ENCODE data around the gene SHMT2.

SHMT2 gene

GRCh38 chr12:57219205-57219992 lies 10.1 kb upstream of the SHMT2 start:
- Histone ChIP-seq H3K27me3 (ENCODE audit: control insufficient read depth, insufficient read depth, low read length, poor library complexity, severe bottlenecking) (peaks cover 100% of the 10 kb centered on the region), H3K36me3 (ENCODE audit: control insufficient read depth, insufficient read depth, low read length) (no peaks in the 10 kb centered on the region), H3K9me3 (ENCODE audit: control insufficient read depth, low read length) (no peaks in the 10 kb centered on the region), H3K4me3 (ENCODE audit: insufficient read depth, low read depth, low read length) (no peak overlapping the region), H3K4me1 (ENCODE audit: control insufficient read depth, insufficient read depth, low read length) (peaks cover 45% of the 10 kb centered on the region), H3K27ac (ENCODE audit: insufficient read depth, low read depth, low read length, poor library complexity, severe bottlenecking) (no peak overlapping the region)
- 14 to 15% methylated on average over 14 of the region's 14 CpGs for WGBS, 2 experiments

- WGBS, 2 experiments: 2 to 3% methylated on average over 23 to 38 of the region's 38 CpGs
- Histone ChIP-seq H3K4me1 (ENCODE audit: control insufficient read depth, insufficient read depth, low read length) (peaks cover 45% of the 10 kb centered on the region), H3K9me3 (ENCODE audit: control insufficient read depth, low read length) (no peaks in the 10 kb centered on the region), H3K4me3 (ENCODE audit: insufficient read depth, low read depth, low read length) (no peak overlapping the region), H3K36me3 (ENCODE audit: control insufficient read depth, insufficient read depth, low read length) (no peaks in the 10 kb centered on the region), H3K27me3 (ENCODE audit: control insufficient read depth, insufficient read depth, low read length, poor library complexity, severe bottlenecking) (peaks cover 100% of the 10 kb centered on the region), H3K27ac (ENCODE audit: insufficient read depth, low read depth, low read length, poor library complexity, severe bottlenecking) (no peak overlapping the region)
Observed at GRCh38 chr12:57219993-57220754, 9.3 kb upstream of the SHMT2 start.

GRCh38 chr12:57220770-57221168 lies 8.7 kb upstream of the SHMT2 start:
- 39 to 44% methylated on average over 1 of the region's 1 CpG for WGBS, 2 experiments
- H3K27me3 ChIP-seq (ENCODE audit: control insufficient read depth, insufficient read depth, low read length, poor library complexity, severe bottlenecking): peaks cover 100% of the 10 kb centered on the region
- H3K4me1 ChIP-seq (ENCODE audit: control insufficient read depth, insufficient read depth, low read length): peaks cover 46% of the 10 kb centered on the region
- H3K36me3 ChIP-seq (ENCODE audit: control insufficient read depth, insufficient read depth, low read length): no peaks in the 10 kb centered on the region
- H3K9me3 ChIP-seq (ENCODE audit: control insufficient read depth, low read length): no peaks in the 10 kb centered on the region
- H3K27ac ChIP-seq (ENCODE audit: insufficient read depth, low read depth, low read length, poor library complexity, severe bottlenecking): no peak overlapping the region
- no peak overlapping the region for H3K4me3 ChIP-seq (ENCODE audit: insufficient read depth, low read depth, low read length)

- no peak overlapping the region for H3K4me3 ChIP-seq (ENCODE audit: insufficient read depth, low read depth, low read length)
- H3K9me3 ChIP-seq (ENCODE audit: control insufficient read depth, low read length): no peaks in the 10 kb centered on the region
- H3K27ac ChIP-seq (ENCODE audit: insufficient read depth, low read depth, low read length, poor library complexity, severe bottlenecking): no peak overlapping the region
- no peaks in the 10 kb centered on the region for H3K36me3 ChIP-seq (ENCODE audit: control insufficient read depth, insufficient read depth, low read length)
- WGBS, 2 experiments: 9 to 10% methylated on average over 24 of the region's 24 CpGs
- peaks cover 46% of the 10 kb centered on the region for H3K4me1 ChIP-seq (ENCODE audit: control insufficient read depth, insufficient read depth, low read length)
- peaks cover 100% of the 10 kb centered on the region for H3K27me3 ChIP-seq (ENCODE audit: control insufficient read depth, insufficient read depth, low read length, poor library complexity, severe bottlenecking)
Observed at GRCh38 chr12:57221169-57221917, 8.2 kb upstream of the SHMT2 start.

GRCh38 chr12:57222286-57223190 lies 7.0 kb upstream of the SHMT2 start:
- Histone ChIP-seq H3K27ac (ENCODE audit: insufficient read depth, low read depth, low read length, poor library complexity, severe bottlenecking) (no peak overlapping the region), H3K4me3 (ENCODE audit: insufficient read depth, low read depth, low read length) (no peak overlapping the region), H3K9me3 (ENCODE audit: control insufficient read depth, low read length) (no peaks in the 10 kb centered on the region), H3K4me1 (ENCODE audit: control insufficient read depth, insufficient read depth, low read length) (peaks cover 51% of the 10 kb centered on the region), H3K36me3 (ENCODE audit: control insufficient read depth, insufficient read depth, low read length) (no peaks in the 10 kb centered on the region), H3K27me3 (ENCODE audit: control insufficient read depth, insufficient read depth, low read length, poor library complexity, severe bottlenecking) (peaks cover 100% of the 10 kb centered on the region)
- 77 to 82% methylated on average over 13 of the region's 13 CpGs for WGBS, 2 experiments

GRCh38 chr12:57223191-57224165 lies 6.0 kb upstream of the SHMT2 start:
- H3K27ac ChIP-seq (ENCODE audit: insufficient read depth, low read depth, low read length, poor library complexity, severe bottlenecking): no peak overlapping the region
- peaks cover 50% of the 10 kb centered on the region for H3K4me1 ChIP-seq (ENCODE audit: control insufficient read depth, insufficient read depth, low read length)
- no peaks in the 10 kb centered on the region for H3K9me3 ChIP-seq (ENCODE audit: control insufficient read depth, low read length)
- H3K36me3 ChIP-seq (ENCODE audit: control insufficient read depth, insufficient read depth, low read length): no peaks in the 10 kb centered on the region
- H3K4me3 ChIP-seq (ENCODE audit: insufficient read depth, low read depth, low read length): no peak overlapping the region
- H3K27me3 ChIP-seq (ENCODE audit: control insufficient read depth, insufficient read depth, low read length, poor library complexity, severe bottlenecking): peaks cover 100% of the 10 kb centered on the region
- WGBS, 2 experiments: 81 to 86% methylated on average over 22 of the region's 22 CpGs

- Histone ChIP-seq H3K4me3 (ENCODE audit: insufficient read depth, low read depth, low read length) (no peak overlapping the region), H3K4me1 (ENCODE audit: control insufficient read depth, insufficient read depth, low read length) (peaks cover 43% of the 10 kb centered on the region), H3K36me3 (ENCODE audit: control insufficient read depth, insufficient read depth, low read length) (no peaks in the 10 kb centered on the region), H3K9me3 (ENCODE audit: control insufficient read depth, low read length) (no peaks in the 10 kb centered on the region), H3K27me3 (ENCODE audit: control insufficient read depth, insufficient read depth, low read length, poor library complexity, severe bottlenecking) (peaks cover 100% of the 10 kb centered on the region), H3K27ac (ENCODE audit: insufficient read depth, low read depth, low read length, poor library complexity, severe bottlenecking) (no peak overlapping the region)
- 54% methylated on average over 30 of the region's 30 CpGs for WGBS, 2 experiments
Observed at GRCh38 chr12:57224278-57224972, 5.1 kb upstream of the SHMT2 start.

- Histone ChIP-seq H3K9me3 (ENCODE audit: control insufficient read depth, low read length) (no peaks in the 10 kb centered on the region), H3K27me3 (ENCODE audit: control insufficient read depth, insufficient read depth, low read length, poor library complexity, severe bottlenecking) (peaks cover 93% of the 10 kb centered on the region), H3K36me3 (ENCODE audit: control insufficient read depth, insufficient read depth, low read length) (no peaks in the 10 kb centered on the region), H3K4me1 (ENCODE audit: control insufficient read depth, insufficient read depth, low read length) (peaks cover 37% of the 10 kb centered on the region), H3K27ac (ENCODE audit: insufficient read depth, low read depth, low read length, poor library complexity, severe bottlenecking) (no peak overlapping the region), H3K4me3 (ENCODE audit: insufficient read depth, low read depth, low read length) (no peak overlapping the region)
- WGBS, 2 experiments: 28 to 29% methylated on average over 61 of the region's 61 CpGs
Observed at GRCh38 chr12:57224973-57225679, 4.4 kb upstream of the SHMT2 start.
